Measurements from ENCODE around the gene SP8.

- no peak for TF ChIP-seq TOX (CRISPR knock-in tag; IDR thresholded peaks at IDR 0.05; ENCODE audit: borderline replicate concordance)
- TF ChIP-seq CREB5 (CRISPR knock-in tag; IDR thresholded peaks at IDR 0.05; ENCODE audit: low read depth) = no peak
- TF ChIP-seq PATZ1 (CRISPR knock-in tag; IDR thresholded peaks at IDR 0.05; ENCODE audit: borderline replicate concordance) = no peak
- TF ChIP-seq CSRNP3 (CRISPR knock-in tag; IDR thresholded peaks at IDR 0.05) = no peak
- no peak for TF ChIP-seq CSDC2 (CRISPR knock-in tag; IDR thresholded peaks at IDR 0.05)
- TF ChIP-seq ESRRG (CRISPR knock-in tag; IDR thresholded peaks at IDR 0.05) = no peak
- TF ChIP-seq ZFP3 (CRISPR knock-in tag; IDR thresholded peaks at IDR 0.05) = no peak
- TF ChIP-seq ARNTL (CRISPR knock-in tag; IDR thresholded peaks at IDR 0.05; ENCODE audit: borderline replicate concordance, low read depth) = no peak
- no peak for TF ChIP-seq ZFP30 (CRISPR knock-in tag; IDR thresholded peaks at IDR 0.05)
Measured at GRCh38 chr7:20785157-20786048, 1.3 kb downstream of the SP8 start.
